ENCODE data around the gene HRH2.
"Not testable (repeated sequence)": the region's sequence is repeated elsewhere in the genome, so short reads cannot be mapped to it uniquely, and the experiment has no call there.

Gene HRH2

DNA sequence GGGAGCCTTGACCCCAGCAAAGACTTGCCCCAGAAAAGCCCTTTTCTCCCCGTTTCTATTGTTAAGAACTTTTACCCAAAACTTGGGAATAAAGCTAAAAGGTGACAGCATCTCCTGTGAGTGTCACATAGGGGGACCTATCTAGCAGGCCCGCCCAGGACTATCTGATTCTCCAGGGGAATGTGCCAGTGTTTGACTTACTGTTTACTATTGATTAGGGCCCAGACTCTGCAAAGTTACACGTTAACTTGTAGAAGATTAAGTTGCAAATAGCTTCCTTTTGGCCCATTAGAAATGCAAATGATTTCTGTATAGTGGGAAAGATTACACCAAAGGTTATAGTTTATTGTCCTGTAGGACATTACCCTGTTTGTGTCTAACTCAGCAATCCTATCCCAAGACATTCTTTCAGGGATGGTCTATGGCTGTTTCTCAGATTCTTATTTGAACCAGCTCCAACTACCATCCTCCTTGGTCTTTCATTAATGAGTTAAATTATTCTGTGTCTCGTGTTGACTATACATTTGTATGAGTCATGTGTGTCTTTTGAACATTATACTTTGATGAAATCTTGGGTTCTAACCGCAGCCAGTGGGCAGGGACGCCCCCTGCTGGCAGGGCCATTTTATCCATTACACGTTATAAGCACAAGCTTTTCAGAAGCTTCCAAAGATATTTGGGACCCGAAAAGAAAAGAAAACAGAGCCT is 60.7 kb downstream of the HRH2 start:
- no peak for DNase-seq

DNA sequence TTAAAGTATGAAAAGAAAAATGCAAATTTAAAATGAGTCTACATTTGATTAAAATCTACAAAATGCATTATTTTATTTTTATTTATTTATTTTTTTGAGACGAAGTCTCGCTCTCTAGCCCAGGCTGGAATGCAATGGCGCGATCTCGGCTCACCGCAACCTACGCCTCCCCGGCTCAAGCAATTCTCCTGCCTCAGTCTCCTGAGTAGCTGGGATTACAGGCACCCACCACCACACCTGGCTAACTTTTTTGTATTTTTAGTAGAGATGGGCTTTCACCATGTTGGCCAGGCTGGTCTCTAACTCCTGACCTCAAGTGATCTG is 61.2 kb downstream of the HRH2 start:
- not testable (repeated sequence) for DNase-seq

DNA sequence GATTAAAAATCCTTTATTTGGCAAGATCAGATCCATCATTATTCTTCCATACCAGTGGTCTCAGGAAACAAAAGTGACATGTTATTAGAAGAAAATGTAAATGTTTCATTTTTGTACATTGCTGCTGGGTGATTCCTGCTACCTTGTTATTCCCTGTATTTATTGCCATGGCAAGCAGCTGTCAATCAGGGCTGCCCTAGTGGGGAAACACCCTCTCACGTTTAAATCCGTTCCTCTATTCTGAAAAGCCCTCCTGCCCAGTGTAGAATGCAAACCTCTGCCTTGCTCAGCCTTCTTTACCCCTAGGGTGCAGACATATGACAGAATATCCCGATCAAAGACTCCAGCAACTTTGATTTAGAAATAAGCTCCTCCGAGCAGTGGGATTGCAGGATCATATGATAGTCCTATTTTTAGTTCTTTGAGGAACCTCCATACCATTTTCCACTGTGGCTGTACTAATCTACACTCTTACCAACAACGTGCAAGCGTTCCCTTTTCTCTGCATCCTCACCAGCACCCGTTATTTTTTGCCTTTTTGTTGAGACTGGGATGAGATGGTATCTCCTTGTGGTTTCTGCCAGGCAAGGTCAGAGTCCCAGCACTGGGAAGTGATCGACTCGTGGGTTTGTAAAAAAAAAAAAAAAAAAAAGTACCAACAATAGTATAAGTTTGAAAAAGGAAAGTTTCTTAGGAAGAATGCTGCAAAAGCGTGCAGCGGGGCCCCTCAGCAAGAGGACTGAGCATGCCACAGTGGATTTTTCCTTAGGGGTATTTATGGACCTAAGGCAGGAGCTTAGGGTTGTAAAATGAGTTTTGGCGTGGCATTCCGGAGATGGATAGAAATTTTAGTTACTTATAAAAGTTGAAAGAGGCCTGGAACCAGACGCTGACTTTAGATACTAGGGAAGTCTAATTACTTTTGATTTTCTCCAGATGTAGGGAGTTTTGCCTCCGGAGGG is 66.7 kb downstream of the HRH2 start:
- DNase-seq, result no peak

DNA sequence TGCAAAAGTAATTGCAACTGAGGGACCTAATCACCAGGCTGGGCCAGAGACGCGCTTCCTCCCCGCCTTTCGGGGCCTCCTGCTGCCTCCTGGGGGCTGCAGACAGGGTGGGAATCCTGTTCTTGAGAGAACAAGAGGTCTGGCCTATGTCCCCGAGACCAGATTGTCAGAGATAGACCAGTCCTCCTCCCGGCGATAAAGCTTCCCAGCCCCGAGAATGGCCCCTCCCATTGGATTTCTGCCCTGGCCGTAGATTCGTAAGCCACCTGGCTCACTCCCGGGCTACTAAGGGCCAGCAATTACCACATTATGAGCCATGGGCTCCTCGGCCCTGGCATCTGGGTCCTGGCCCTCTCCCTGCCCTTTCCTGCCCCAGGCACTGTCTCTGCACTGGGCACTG is 70.4 kb downstream of the HRH2 start:
- no peak for DNase-seq

- DNase-seq, result peak; percentile 4
Observed at GRCh38 chr5:175728885-175729828, 71.3 kb downstream of the HRH2 start.

DNA sequence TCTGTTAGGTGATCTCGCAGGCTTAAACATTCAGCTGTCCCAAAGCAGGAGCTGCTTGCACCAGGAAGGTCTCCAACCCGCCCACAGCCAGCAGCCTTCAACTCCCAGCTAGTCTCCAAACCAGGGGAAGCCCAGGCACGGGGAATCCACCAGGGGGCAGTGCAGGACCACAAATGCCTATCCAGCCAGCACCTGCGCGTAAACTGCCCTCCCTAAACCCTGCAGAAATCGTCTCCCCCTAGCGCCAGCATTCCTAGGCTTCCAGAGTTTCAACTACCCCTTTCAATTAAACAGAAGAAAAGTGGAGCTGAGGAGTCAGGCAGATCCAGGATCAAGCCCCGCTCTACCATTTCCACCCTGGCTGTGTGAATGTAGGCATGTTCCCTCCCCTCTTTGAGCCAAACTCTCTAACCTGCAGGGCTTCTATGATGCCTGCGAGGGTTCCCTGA is 72.0 kb downstream of the HRH2 start:
- DNase-seq, result peak; percentile 36

DNA sequence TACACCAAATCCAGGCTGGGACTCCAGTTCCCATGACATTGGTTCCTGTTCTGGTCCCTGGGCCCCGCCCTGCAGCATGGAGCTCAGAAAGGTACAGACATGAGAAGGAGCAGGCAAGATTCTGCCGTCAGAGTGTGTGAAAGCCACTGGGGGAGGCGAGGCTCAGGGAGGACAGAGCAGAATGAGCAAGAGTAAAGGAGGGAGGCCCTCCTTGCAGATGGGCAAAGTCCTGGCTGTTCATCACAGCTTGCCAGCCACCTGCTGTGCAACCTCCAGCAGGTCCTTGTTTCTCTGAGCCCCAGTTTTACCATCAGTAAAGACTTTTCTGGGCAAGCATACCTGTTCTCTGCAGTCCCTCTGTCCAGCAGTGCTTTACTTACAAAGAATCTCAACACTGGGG is 73.3 kb downstream of the HRH2 start:
- no peak for DNase-seq

DNA sequence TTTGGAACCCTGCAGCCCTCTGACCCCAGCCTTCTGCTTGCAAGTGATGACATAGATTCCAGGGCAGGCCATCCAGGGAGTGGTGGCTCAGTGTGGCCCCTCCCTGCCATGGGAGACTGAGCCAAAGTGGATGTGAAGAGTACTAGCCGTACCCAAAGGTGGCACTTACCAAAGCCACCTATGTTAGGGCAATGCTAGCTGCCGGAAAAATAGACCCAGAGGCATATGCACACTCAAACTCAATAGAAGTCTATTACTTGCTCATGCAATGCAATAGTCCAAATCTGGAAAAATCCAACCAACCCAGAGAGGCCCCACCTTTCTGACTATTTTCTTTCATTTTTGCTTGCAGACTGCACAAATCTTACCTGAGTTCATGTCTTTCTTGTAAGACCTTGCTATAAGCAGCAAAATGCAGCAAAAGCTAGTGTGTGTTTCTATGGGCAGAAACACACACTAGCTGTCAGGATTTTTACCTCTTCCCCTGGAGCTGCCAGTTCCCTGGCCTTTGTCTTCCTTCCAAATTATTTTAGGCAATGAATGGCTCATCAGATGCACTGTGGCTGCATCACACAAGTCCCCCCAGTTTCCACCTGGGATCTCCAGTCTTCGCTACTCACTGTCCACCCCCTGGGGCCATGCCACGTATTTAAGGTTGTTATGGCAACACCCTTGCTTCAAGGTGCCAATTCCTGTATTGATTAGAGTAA is 74.0 kb downstream of the HRH2 start:
- DNase-seq, result no peak

DNA sequence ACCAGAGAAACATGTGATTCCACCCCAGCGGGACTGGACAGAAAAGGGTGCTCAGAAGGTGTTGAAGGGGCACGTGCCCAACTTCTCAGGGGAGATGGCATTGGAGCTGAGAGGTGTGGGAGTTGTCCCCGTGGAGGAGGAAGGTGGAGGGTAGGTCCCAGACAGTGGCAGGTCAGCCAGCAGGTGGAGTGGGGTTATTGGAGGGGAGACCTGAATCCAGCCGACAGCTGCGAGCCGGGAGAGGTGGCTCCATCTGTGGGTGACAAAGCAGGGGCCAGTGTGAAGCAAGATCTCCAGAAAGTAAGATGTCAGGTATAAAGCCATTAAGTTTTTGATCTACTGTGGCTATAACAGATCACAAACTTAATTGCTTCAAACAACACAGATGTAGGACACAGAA is 75.1 kb downstream of the HRH2 start:
- DNase-seq, result no peak

DNA sequence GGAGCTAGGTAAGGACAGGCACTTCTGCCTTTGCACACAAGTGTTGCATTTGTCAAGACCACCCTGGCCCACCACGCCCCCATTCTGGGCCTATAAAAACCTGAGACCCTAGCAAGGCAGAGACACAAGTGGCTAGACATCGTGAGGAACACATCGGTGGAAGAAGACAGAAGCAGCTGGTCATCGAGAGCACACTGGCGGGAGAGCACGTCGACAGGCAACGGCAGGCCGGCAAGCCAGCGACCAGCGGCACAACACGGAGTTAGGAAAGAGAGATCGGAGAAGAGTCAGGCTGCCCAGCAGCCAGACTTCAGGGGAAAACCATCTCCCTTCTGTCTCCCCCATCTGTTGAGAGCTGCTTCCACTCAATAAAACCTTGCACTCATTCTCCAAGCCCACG is 76.1 kb downstream of the HRH2 start:
- DNase-seq, result no peak

DNA sequence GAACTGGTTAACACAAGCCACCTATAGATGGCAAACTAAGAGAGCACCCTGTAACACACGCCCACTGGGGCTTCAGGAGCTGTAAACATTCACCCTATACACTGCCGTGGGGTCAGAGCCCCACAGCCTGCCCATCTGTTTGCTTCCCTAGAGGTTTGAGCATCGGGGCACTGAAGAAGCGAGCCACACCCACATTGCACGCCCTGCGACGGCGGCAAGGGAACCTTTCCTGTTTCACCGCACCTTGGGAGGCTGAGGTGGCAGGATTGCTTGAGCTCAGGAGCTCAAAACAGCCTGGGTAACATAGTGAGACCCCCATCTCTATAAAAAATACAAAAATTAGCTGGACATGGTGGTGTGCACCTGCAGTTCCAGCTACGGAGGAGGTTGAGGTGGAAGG is 76.6 kb downstream of the HRH2 start:
- no peak for DNase-seq

DNA sequence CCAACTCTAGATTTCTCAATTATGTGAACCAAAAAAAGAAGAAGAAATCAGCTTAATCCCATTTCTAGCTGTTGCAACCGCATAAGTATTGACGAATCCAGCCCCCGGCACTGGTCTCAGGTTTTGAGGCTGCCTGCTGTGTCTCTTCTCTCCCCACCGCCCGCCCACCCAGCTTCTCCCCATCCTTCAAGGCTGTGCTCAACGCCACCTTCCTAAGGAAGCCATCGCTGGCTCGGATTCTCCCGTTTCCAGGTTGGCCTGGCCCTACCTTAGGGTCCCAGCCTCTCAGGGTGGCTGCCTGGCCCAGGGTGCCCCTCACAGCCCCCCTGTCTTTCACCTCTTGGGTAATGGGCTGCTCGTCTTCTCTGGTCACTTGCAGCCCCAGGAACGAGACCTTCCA is 77.8 kb downstream of the HRH2 start:
- no peak for DNase-seq

GRCh38 chr5:175736652-175737051 is 78.8 kb downstream of the HRH2 start:
- no peak for DNase-seq

- DNase-seq, result no peak
Observed at GRCh38 chr5:175737481-175737880, 79.6 kb downstream of the HRH2 start.

- DNase-seq, result no peak
Observed at GRCh38 chr5:175738126-175738525, 80.3 kb downstream of the HRH2 start.

- no peak for DNase-seq
Observed at GRCh38 chr5:175738602-175739133, 80.8 kb downstream of the HRH2 start.

DNA sequence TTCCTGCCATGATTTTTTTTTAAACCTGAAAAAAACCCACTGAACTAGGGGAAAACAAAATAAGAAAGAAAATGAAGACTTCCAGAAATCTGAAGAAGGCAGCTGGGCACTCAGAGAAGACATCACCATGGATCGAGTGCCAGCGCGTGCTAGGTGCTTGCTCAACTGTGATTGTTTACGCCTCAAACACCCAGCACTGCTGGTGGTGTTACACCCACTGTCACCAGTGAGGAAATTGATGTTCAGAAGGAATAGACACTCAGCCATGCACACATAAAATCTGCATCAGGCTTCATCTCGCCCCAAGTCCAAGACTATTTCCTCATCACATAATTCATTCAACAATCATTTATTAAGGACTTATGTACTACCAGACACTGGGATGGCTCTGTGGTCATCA is 82.1 kb downstream of the HRH2 start:
- no peak for DNase-seq

- no peak for DNase-seq
Observed at GRCh38 chr5:175741556-175741955, 83.7 kb downstream of the HRH2 start.

- DNase-seq, result no peak
Observed at GRCh38 chr5:175742290-175742994, 84.6 kb downstream of the HRH2 start.

DNA sequence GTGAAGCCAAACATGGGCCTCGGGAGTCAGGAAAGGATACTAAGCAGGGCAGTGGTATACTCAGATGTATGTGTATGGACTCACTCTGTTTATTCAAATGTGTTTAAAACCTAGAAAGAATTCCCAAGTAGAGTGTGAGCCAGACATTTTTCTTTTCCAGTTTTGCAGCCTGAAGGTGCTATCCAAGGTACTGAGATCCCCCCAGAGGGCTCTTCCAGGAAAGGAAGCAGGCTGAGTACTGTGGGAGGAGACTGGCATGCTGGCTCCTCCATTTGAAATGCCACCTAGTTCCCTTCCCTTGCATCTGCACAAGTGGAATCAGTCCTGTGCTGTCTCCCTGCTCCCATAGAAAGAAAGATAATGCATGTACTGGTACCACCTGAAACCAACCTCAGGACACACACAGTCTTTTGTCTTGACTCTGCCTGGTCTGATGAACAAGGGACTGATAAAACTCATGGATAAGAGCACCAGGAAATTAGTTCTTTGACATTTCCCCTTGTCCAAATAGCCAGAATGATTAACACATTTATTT is 85.9 kb downstream of the HRH2 start:
- DNase-seq, result no peak

GRCh38 chr5:175745210-175745609 is 87.3 kb downstream of the HRH2 start:
- no peak for DNase-seq

Measured in NCI-H510A (cell line).